Ishikawa (cell line): ENCODE results near the gene DSCAML1.

Source experiments
- CEBPB ChIP-seq: IDR thresholded peaks from 2 replicates; pipeline ENCODE4 v1.6.1; 2012
- EGR1 ChIP-seq: IDR thresholded peaks from 2 replicates; pipeline ENCODE4 v1.6.1; 2012
- EP300 ChIP-seq: IDR thresholded peaks from 2 replicates; pipeline ENCODE4 v1.6.1; 2012; ENCODE audit warnings: borderline replicate concordance
- MAX ChIP-seq: IDR thresholded peaks from 2 replicates; pipeline ENCODE4 v1.6.1; 2012
- NFIC ChIP-seq: IDR thresholded peaks from 2 replicates; pipeline ENCODE4 v1.6.1; 2012
- RAD21 ChIP-seq: IDR thresholded peaks from 2 replicates; pipeline ENCODE4 v1.6.1; 2012; ENCODE audit warnings: low read depth
- REST ChIP-seq: IDR thresholded peaks from 2 replicates; pipeline ENCODE4 v1.6.1; 2012; ENCODE audit warnings: low read depth, mild to moderate bottlenecking
- TAF1 ChIP-seq: IDR thresholded peaks from 2 replicates; pipeline ENCODE4 v1.6.1; 2012; ENCODE audit warnings: low read depth, mild to moderate bottlenecking

DNA sequence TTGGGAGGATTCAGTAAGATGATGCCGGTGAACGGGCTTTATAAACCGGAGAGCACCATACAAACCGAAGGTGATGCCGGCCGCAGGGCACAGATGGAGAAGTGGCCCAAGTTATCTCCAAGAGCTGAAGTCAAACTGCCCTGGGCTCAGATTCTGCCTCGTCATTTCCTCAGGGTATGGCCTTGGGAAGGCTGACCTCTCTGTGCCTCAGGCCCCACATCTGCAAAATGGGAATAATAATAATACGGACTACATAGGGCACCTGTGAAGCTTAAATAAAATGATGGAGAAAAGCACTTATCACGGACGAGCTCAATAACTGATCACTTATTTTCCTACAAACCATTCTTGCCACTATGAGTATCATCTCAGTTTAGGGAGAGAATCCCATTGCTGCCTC lies 29.9 kb downstream of the DSCAML1 start:
- TF ChIP-seq EGR1 (no peak), REST (no peak), EP300 (no peak), CEBPB (no peak), TAF1 (no peak), NFIC (no peak), MAX (no peak), RAD21 (no peak)
